Left lung (tissue), 10 donors: Measurements from ENCODE around the gene OPCML. TPM values are rescaled to one million over a fixed set of nuclear protein-coding genes. Genes with fewer than 3 reads are reported as not detected.
A peak's percentile ranks its signal among the peaks of the same experiment; 100 is the strongest.

Source experiments
- ATAC-seq: fragments of 200-7000 bp; cut with Tn5 transposase; one replicate; pipeline ENCODE4 v1.9.1; 2020; ENCODE audit warnings: moderate library complexity
- DNase-seq, 4 donors: peaks; one replicate each; pipeline ENCODE4 v3.0.0-alpha.2; 2013 to 2020
- H3K27ac ChIP-seq, 2 donors: fragments of 200-600 bp; sonication (generic) in 1 of 2; one replicate each; pipeline versions ENCODE4 v1.5.0 to v1.8.0; 2020 to 2021
- H3K27me3 ChIP-seq, 2 donors: fragments of 200-600 bp; sonication (generic) in 1 of 2; one replicate each; pipeline versions ENCODE4 v1.5.0 to v1.8.0; 2020 to 2021
- H3K36me3 ChIP-seq, 2 donors: fragments of 200-600 bp; sonication (generic) in 1 of 2; one replicate each; pipeline versions ENCODE4 v1.5.0 to v1.8.0; 2020 to 2021
- H3K4me1 ChIP-seq, 2 donors: fragments of 200-600 bp; one replicate each; pipeline ENCODE4 v1.8.0; 2021
- H3K4me3 ChIP-seq, 2 donors: fragments of 200-600 bp; sonication (generic) in 1 of 2; one replicate each; pipeline versions ENCODE4 v1.5.0 to v1.8.0; 2020 to 2021; ENCODE audit warnings: mild to moderate bottlenecking in 1 of 2
- H3K9me3 ChIP-seq, 2 donors: fragments of 200-600 bp; sonication (generic) in 1 of 2; one replicate each; pipeline versions ENCODE4 v1.5.0 to v1.8.0; 2020 to 2021
- CTCF ChIP-seq, 2 donors: fragments of 200-600 bp; sonication (generic) in 1 of 2; IDR thresholded peaks; one replicate each; pipeline versions ENCODE4 v1.5.0 to v1.8.0; 2021; ENCODE audit warnings: antibody characterized with exemption in 2 of 2
- intact Hi-C, 2 donors: fragments of 100-400 bp; cut with DNase I; formaldehyde crosslinking; loops; one replicate each; pipeline versions ENCODE4 v1.11.2 to v1.14.2; 2022
- polyA plus RNA-seq, 6 donors: library from polyadenylated mRNA; unstranded; fragments of 120-200 nt; gene quantifications; one replicate each; pipeline ENCODE4 v1.2.1, GENCODE V29; 2013; ENCODE audit not compliant: insufficient read length in 6 of 6
- total RNA-seq, 2 donors: library from RNA; stranded (reverse); fragmentation: NEBNext Ultra II Directional; extraction: Animal tissue kit (Norgen Biotek cat#: 25700); gene quantifications; one replicate each; pipeline ENCODE4 v1.2.1, GENCODE V29; 2021
- donor health status: DM: no; HTN: yes; CAD: no.
- donor health status: DM: no; HTN: no; CAD: no.

OPCML gene
- total and polyA plus RNA-seq, 8 donors, result 0.98 to 5.3 (median 1.9) TPM; not detected in 2

GRCh38 chr11:133096981-133097380 lies 435.3 kb downstream of the OPCML start:
- Histone ChIP-seq H3K9me3 (peaks cover 0 to 2% of the 10 kb centered on the region in 2 donors), H3K27ac (no peak overlapping the region), H3K4me3 (no peak overlapping the region), H3K4me1 (no peaks in the 10 kb centered on the region), H3K27me3 (peaks cover 0 to 8% of the 10 kb centered on the region in 2 donors), H3K36me3 (no peaks in the 10 kb centered on the region)
- no peak for TF ChIP-seq CTCF (IDR thresholded peaks at IDR 0.05)
- intact Hi-C loops, result no loop called here
- ATAC-seq (no peak), DNase-seq (no peak)

DNA sequence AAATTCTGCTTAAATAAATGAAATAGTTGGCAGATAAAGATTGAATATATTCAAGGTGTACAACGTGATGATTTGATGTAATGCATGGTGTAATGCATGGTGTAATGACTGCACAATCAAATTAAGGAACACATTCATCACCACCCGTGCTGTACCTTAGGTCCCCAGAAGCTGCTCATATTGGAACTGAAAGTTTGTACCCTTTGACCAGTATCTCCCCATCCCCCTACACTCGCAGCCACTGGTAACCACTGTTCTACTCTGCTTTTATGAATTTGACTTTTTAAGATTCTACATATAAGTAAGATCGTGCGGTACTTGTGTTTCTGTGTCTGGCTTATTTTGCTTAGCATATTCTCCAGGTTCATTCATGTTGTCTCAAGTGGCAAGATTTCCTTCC lies 445.8 kb downstream of the OPCML start:
- H3K36me3 ChIP-seq, result no peaks in the 10 kb centered on the region
- DNase-seq, result no peak
- no peak for ATAC-seq
- H3K9me3 ChIP-seq, result no peaks in the 10 kb centered on the region
- H3K4me3 ChIP-seq, result no peak overlapping the region
- H3K27ac ChIP-seq, result no peak overlapping the region
- H3K27me3 ChIP-seq, result peaks cover 22 to 84% of the 10 kb centered on the region in 2 donors
- intact Hi-C loops, result no loop called here
- no peak for TF ChIP-seq CTCF (IDR thresholded peaks at IDR 0.05)
- peaks cover 0 to 4% of the 10 kb centered on the region in 2 donors for H3K4me1 ChIP-seq

DNA sequence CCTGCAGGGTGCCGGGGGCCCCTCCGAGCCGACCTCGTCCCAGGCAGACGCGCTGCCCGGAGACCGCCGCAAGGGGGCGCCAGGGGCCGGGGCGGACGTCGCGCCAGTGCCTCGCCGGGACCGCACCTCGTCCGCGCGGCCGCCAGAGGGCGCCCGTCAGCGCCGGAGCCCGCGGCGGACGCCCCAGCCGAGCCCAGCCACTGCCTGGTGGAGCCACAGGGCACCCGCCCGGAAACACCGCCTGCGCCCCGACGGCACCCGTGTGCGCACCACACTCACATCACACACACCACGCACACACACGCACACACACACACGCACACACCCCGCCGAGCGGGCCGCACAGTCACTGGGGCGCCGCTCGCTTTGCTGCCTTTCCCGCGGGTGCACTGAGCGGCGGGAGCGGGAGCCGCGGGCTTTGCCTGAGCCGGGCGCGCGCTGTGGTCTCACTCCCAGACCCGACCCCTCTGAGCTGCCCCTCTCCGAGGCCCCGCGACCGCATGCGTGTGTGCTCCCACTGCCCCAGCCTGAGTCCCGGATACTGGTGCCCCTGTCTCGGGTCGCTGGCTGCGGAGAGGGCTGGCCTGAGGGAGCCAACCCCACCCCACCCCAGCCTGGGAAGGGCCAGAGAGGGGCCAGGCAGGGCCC lies 449.3 kb downstream of the OPCML start:
- intact Hi-C loops, result no loop called here

DNA sequence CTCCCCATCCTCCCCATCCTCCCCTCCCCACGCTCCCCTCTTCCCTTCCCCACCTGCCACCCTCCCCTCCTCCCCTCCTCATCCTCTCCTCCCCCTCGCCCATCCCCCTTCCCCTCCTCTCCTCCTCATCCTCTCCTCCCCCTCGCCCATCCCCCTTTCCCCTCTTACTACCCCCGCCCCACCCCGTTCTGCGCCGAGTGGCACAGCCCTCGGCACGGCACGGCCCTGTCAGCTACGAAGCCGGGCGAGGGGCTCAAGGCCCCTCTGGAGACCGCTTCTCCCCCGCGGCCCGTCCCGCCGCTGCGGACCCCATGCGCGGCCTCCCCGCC lies 449.9 kb downstream of the OPCML start:
- Histone ChIP-seq H3K9me3 (no peaks in the 10 kb centered on the region), H3K27me3 (peaks cover 19 to 95% of the 10 kb centered on the region in 2 donors), H3K27ac (no peak overlapping the region), H3K36me3 (no peaks in the 10 kb centered on the region), H3K4me1 (peaks cover 0 to 4% of the 10 kb centered on the region in 2 donors), H3K4me3 (no peak overlapping the region)
- TF ChIP-seq CTCF (IDR thresholded peaks at IDR 0.05), result no peak
- DNase-seq (no peak), ATAC-seq (no peak)
- intact Hi-C loops, result no loop called here

More for the DNA sequence above, 449.3 kb downstream of the OPCML start:
- Histone ChIP-seq H3K9me3 (no peaks in the 10 kb centered on the region), H3K36me3 (no peaks in the 10 kb centered on the region), H3K4me3 (peak overlapping the region; percentile 22 to 26), H3K27me3 (peaks cover 19 to 94% of the 10 kb centered on the region in 2 donors), H3K27ac (no peak overlapping the region), H3K4me1 (peaks cover 0 to 4% of the 10 kb centered on the region in 2 donors)
- DNase-seq (peak; percentile 43 to 90 (median 62)), ATAC-seq (peak; percentile 99)
- TF ChIP-seq CTCF (IDR thresholded peaks at IDR 0.05), result peak; percentile 68 to 85

- intact Hi-C loops, result no loop called here
- H3K27me3 ChIP-seq, result peaks cover 19 to 96% of the 10 kb centered on the region in 2 donors
- no peaks in the 10 kb centered on the region for H3K36me3 ChIP-seq
- no peak for TF ChIP-seq CTCF (IDR thresholded peaks at IDR 0.05)
- DNase-seq, result no peak
- no peak overlapping the region for H3K4me3 ChIP-seq
- H3K27ac ChIP-seq, result no peak overlapping the region
- H3K9me3 ChIP-seq, result no peaks in the 10 kb centered on the region
- H3K4me1 ChIP-seq, result peaks cover 0 to 4% of the 10 kb centered on the region in 2 donors
- no peak for ATAC-seq
Observed at GRCh38 chr11:133081730-133082452, 450.4 kb downstream of the OPCML start.
